ENCODE results near the gene ACER2. TPM values are rescaled to one million over a fixed set of nuclear protein-coding genes. Genes with fewer than 3 reads are reported as not detected.
"Not testable (repeated sequence)": the region's sequence is repeated elsewhere in the genome, so short reads cannot be mapped to it uniquely, and the experiment has no call there.

Gene ACER2
- total and polyA plus RNA-seq, 4 donors = 1.0 to 11.2 (median 3.3) TPM

DNA sequence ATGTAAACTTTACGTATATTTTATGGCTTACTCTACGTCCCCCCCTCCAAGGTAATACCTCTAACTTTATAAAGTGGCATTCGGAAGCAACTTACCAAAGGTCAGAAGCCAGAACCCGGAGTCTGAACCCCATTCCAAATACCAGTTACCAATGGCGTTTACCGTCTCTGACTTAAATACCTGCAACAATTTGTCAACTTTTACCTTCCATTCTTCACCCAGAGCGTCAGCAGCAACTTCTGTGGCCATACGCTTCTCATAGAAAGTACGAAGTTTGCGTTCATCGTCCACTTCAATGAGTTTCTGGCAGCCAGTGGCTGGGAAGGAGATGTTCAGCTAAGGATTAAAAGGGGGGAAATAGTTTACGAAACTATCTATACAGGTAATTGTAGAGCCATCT is 29.5 kb upstream of the ACER2 start:
- peaks cover 0 to 8% of the 10 kb centered on the region in 2 donors for H3K36me3 ChIP-seq (ENCODE audit: control insufficient read depth in 1 of 2, insufficient read depth in 2 of 2, low read length in 1 of 2)
- peak overlapping the region; percentile 54 to 57 for H3K4me3 ChIP-seq (ENCODE audit: low read length in 2 of 2)
- H3K27ac ChIP-seq (ENCODE audit: low read depth in 1 of 2, low read length in 2 of 2) = peak overlapping the region; percentile 20 to 34
- no peaks in the 10 kb centered on the region for H3K27me3 ChIP-seq (ENCODE audit: control insufficient read depth in 1 of 2, insufficient read depth in 2 of 2, low read length in 1 of 2)
- no peaks in the 10 kb centered on the region for H3K9me3 ChIP-seq (ENCODE audit: control insufficient read depth, low read length)
- DNase-seq (no peak), ATAC-seq (ENCODE audit: low FRiP score) (no peak)
- intact Hi-C loops (cut with DNase I) = loop anchor here (5.0 kb wide), 1 partner anchor 78 kb away; no protein-coding TSS in a partner anchor
- no peaks in the 10 kb centered on the region for H3K4me1 ChIP-seq (ENCODE audit: control insufficient read depth in 1 of 2, insufficient read depth in 2 of 2, low read length in 2 of 2)
- 3 to 5% methylated on average over 12 of the region's 12 CpGs for WGBS, 2 donors

DNA sequence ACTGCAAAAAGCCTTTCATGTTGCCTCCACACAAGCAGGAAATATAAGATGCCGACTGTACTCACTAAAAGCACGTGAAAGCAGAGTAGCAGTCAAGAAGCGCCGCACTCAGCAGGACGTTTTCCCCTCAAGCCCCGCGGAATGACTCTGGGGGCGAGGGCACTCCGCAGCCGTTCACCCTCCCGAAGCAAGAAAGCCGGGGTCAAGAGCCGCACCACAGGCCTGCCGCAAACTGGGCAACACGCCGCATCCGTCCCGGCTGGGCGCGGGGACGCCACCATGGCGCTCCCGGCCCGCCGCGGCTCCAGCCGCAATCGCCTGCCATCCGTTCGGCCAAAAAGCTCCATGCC is 29.1 kb upstream of the ACER2 start:
- Histone ChIP-seq H3K27ac (ENCODE audit: low read depth in 1 of 2, low read length in 2 of 2) (peak overlapping the region; percentile 49 to 73), H3K4me1 (ENCODE audit: control insufficient read depth in 1 of 2, insufficient read depth in 2 of 2, low read length in 2 of 2) (no peaks in the 10 kb centered on the region), H3K36me3 (ENCODE audit: control insufficient read depth in 1 of 2, insufficient read depth in 2 of 2, low read length in 1 of 2) (peaks cover 0 to 4% of the 10 kb centered on the region in 2 donors), H3K27me3 (ENCODE audit: control insufficient read depth in 1 of 2, insufficient read depth in 2 of 2, low read length in 1 of 2) (no peaks in the 10 kb centered on the region), H3K4me3 (ENCODE audit: low read length in 2 of 2) (peak overlapping the region; percentile 5 to 54), H3K9me3 (ENCODE audit: control insufficient read depth, low read length) (no peaks in the 10 kb centered on the region)
- ATAC-seq (ENCODE audit: low FRiP score) (peak; percentile 74), DNase-seq (peak in 1 of 2 donors; percentile 63)
- 0% methylated on average over 30 of the region's 30 CpGs for WGBS, 2 donors
- intact Hi-C loops (cut with DNase I) = loop anchor here (1.0 to 10.0 kb wide), 4 partner anchors 29 to 145 kb away; partner anchors contain the start of gene DENND4C (in 1 of the 2)

GRCh38 chr9:19380826-19381075 is 28.1 kb upstream of the ACER2 start:
- ATAC-seq (ENCODE audit: low FRiP score) (no peak), DNase-seq (no peak)
- no peaks in the 10 kb centered on the region for H3K27me3 ChIP-seq (ENCODE audit: control insufficient read depth in 1 of 2, insufficient read depth in 2 of 2, low read length in 1 of 2)
- H3K36me3 ChIP-seq (ENCODE audit: control insufficient read depth in 1 of 2, insufficient read depth in 2 of 2, low read length in 1 of 2) = no peaks in the 10 kb centered on the region
- intact Hi-C loops (cut with DNase I) = loop anchor here in 1 of 2 donors (1.0 to 10.0 kb wide), 3 partner anchors 28 to 146 kb away; partner anchors contain the start of gene DENND4C
- H3K27ac ChIP-seq (ENCODE audit: low read depth in 1 of 2, low read length in 2 of 2) = peak overlapping the region in 1 of 2 donors; percentile 64
- peak overlapping the region; percentile 9 to 27 for H3K4me3 ChIP-seq (ENCODE audit: low read length in 2 of 2)
- no peaks in the 10 kb centered on the region for H3K9me3 ChIP-seq (ENCODE audit: control insufficient read depth, low read length)
- no peaks in the 10 kb centered on the region for H3K4me1 ChIP-seq (ENCODE audit: control insufficient read depth in 1 of 2, insufficient read depth in 2 of 2, low read length in 2 of 2)
- 39 to 46% methylated on average over 6 of the region's 6 CpGs for WGBS, 2 donors

DNA sequence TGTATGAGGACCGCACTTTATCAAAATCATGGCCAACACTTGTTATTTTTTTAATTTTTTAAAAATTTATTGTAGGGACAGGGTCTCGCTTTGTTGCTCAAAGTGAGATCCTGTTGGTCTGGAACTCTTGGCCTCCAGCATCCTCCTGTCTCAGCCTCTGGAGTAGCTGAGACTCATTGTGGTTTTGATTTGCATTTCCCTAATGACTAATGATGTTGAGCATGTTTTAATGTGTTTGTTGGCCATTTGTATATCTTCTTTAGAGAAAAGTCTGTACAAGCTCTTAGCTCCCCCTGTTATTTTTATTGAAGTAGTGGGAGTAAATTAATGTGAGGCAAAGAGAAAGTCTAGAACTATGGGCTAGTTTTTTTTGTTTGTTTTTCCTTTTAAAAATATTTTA is 27.2 kb upstream of the ACER2 start:
- no peak for ATAC-seq (ENCODE audit: low FRiP score)
- Histone ChIP-seq H3K4me1 (ENCODE audit: control insufficient read depth in 1 of 2, insufficient read depth in 2 of 2, low read length in 2 of 2) (no peaks in the 10 kb centered on the region), H3K27me3 (ENCODE audit: control insufficient read depth in 1 of 2, insufficient read depth in 2 of 2, low read length in 1 of 2) (no peaks in the 10 kb centered on the region), H3K4me3 (ENCODE audit: low read length in 2 of 2) (no peak overlapping the region), H3K36me3 (ENCODE audit: control insufficient read depth in 1 of 2, insufficient read depth in 2 of 2, low read length in 1 of 2) (no peaks in the 10 kb centered on the region), H3K27ac (ENCODE audit: low read depth in 1 of 2, low read length in 2 of 2) (no peak overlapping the region), H3K9me3 (ENCODE audit: control insufficient read depth, low read length) (no peaks in the 10 kb centered on the region)
- WGBS, 2 donors = 71 to 76% methylated on average over 2 of the region's 2 CpGs
- intact Hi-C loops (cut with DNase I) = loop anchor here in 1 of 2 donors (10.0 kb wide), 2 partner anchors 53 to 147 kb away; partner anchors contain the start of gene DENND4C
- no peak for DNase-seq

GRCh38 chr9:19385212-19385611 is 23.6 kb upstream of the ACER2 start:
- WGBS, 2 donors = 97% methylated on average over 14 of the region's 14 CpGs
- not testable (repeated sequence) for H3K27ac ChIP-seq (ENCODE audit: low read depth in 1 of 2, low read length in 2 of 2); ATAC-seq (ENCODE audit: low FRiP score); DNase-seq; H3K27me3 ChIP-seq (ENCODE audit: control insufficient read depth in 1 of 2, insufficient read depth in 2 of 2, low read length in 1 of 2); H3K4me1 ChIP-seq (ENCODE audit: control insufficient read depth in 1 of 2, insufficient read depth in 2 of 2, low read length in 2 of 2); H3K36me3 ChIP-seq (ENCODE audit: control insufficient read depth in 1 of 2, insufficient read depth in 2 of 2, low read length in 1 of 2); H3K4me3 ChIP-seq (ENCODE audit: low read length in 2 of 2); H3K9me3 ChIP-seq (ENCODE audit: control insufficient read depth, low read length)
- intact Hi-C loops (cut with DNase I) = loop anchor here in 1 of 2 donors (10.0 kb wide), 2 partner anchors 50 to 150 kb away; partner anchors contain the start of gene DENND4C

DNA sequence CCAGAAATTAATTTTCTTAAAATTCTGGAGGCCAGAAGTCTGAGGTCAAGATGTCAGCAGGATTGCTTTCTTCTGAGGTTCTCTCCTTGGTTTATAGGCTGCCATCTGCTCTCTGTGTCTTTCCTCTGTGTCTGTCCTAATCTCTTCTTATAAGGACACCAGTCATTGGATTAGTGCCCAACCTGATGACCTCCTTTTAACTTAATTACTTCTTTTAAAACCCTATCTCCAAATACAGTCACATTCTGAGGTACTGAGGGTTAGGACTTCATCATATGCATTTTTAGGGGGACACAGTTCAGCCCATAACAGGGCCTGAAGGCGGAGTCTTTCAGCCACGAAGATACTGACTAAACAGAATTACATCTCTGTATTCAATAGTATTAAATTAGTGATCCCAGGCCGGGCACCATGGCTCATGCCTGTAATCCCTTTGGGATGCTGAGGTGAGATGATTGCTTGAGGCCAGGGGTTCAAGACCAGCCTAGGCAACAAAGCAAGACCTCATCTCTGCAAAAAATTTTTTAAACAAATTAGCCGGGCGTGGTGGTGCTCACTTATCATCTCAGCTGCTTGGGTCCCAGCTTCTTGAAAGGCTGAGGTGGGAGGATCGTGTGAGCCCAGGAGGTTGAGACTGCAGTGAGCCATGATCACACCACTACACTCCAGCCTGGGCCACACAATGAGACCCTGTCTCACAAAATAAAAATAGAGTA is 22.9 kb upstream of the ACER2 start:
- no peak for DNase-seq
- WGBS, 2 donors = 86 to 94% methylated on average over 6 of the region's 6 CpGs
- Histone ChIP-seq H3K36me3 (ENCODE audit: control insufficient read depth in 1 of 2, insufficient read depth in 2 of 2, low read length in 1 of 2) (no peaks in the 10 kb centered on the region), H3K4me1 (ENCODE audit: control insufficient read depth in 1 of 2, insufficient read depth in 2 of 2, low read length in 2 of 2) (no peaks in the 10 kb centered on the region), H3K27me3 (ENCODE audit: control insufficient read depth in 1 of 2, insufficient read depth in 2 of 2, low read length in 1 of 2) (no peaks in the 10 kb centered on the region), H3K9me3 (ENCODE audit: control insufficient read depth, low read length) (no peaks in the 10 kb centered on the region), H3K4me3 (ENCODE audit: low read length in 2 of 2) (no peak overlapping the region), H3K27ac (ENCODE audit: low read depth in 1 of 2, low read length in 2 of 2) (no peak overlapping the region)
- no peak for ATAC-seq (ENCODE audit: low FRiP score)
- intact Hi-C loops (cut with DNase I) = loop anchor here in 1 of 2 donors (10.0 kb wide), 2 partner anchors 49 to 151 kb away; partner anchors contain the start of gene DENND4C

GRCh38 chr9:19386502-19387044 is 22.2 kb upstream of the ACER2 start:
- Histone ChIP-seq H3K4me3 (ENCODE audit: low read length in 2 of 2) (no peak overlapping the region), H3K27ac (ENCODE audit: low read depth in 1 of 2, low read length in 2 of 2) (no peak overlapping the region), H3K27me3 (ENCODE audit: control insufficient read depth in 1 of 2, insufficient read depth in 2 of 2, low read length in 1 of 2) (no peaks in the 10 kb centered on the region), H3K36me3 (ENCODE audit: control insufficient read depth in 1 of 2, insufficient read depth in 2 of 2, low read length in 1 of 2) (no peaks in the 10 kb centered on the region), H3K4me1 (ENCODE audit: control insufficient read depth in 1 of 2, insufficient read depth in 2 of 2, low read length in 2 of 2) (no peaks in the 10 kb centered on the region), H3K9me3 (ENCODE audit: control insufficient read depth, low read length) (no peaks in the 10 kb centered on the region)
- intact Hi-C loops (cut with DNase I) = loop anchor here in 1 of 2 donors (10.0 kb wide), 2 partner anchors 48 to 152 kb away; partner anchors contain the start of gene DENND4C
- ATAC-seq (ENCODE audit: low FRiP score) (no peak), DNase-seq (no peak)
- WGBS, 2 donors = 15 to 24% methylated on average over 2 of the region's 2 CpGs

DNA sequence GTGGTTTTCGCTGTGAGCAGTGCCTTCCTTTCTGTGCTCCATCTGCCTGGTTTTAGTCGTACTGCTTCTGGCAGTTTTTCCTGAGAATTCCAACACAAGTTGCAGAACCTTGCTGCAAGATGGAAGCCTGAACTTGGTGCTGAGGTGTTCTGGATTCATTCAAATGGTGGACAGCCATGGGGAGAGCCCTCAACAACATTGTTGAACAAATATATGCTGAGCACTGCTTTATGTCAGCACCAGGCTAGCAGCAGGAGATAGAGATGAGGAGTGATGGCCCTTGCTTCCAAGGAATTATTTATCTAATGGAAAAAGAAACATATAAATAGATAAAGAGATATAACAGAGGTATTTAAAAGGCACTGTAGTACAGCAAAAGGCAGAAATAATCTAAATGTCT is 21.5 kb upstream of the ACER2 start:
- H3K9me3 ChIP-seq (ENCODE audit: control insufficient read depth, low read length) = no peaks in the 10 kb centered on the region

DNA sequence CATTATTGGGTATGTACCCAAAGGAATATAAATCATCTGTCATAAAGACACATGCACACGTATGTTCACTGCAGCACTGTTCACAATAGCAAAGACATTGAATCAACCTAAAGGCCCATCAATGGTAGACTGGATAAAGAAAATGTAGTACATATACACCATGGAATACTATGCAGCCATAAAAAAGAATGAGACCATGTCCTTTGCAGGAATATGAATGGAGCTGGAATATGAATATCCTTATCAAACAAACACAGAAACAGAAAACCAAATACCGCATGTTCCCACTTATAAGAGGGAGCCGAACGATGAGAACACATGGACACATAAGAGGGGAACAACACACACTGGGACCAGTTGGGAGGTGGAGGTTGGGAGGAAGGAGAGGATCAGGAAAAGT is 19.3 kb upstream of the ACER2 start:
- H3K4me1 ChIP-seq (ENCODE audit: control insufficient read depth in 1 of 2, insufficient read depth in 2 of 2, low read length in 2 of 2); DNase-seq; H3K9me3 ChIP-seq (ENCODE audit: control insufficient read depth, low read length); ATAC-seq (ENCODE audit: low FRiP score); H3K4me3 ChIP-seq (ENCODE audit: low read length in 2 of 2); H3K27ac ChIP-seq (ENCODE audit: low read depth in 1 of 2, low read length in 2 of 2); H3K27me3 ChIP-seq (ENCODE audit: control insufficient read depth in 1 of 2, insufficient read depth in 2 of 2, low read length in 1 of 2); H3K36me3 ChIP-seq (ENCODE audit: control insufficient read depth in 1 of 2, insufficient read depth in 2 of 2, low read length in 1 of 2): not testable (repeated sequence)
- 93 to 94% methylated on average over 4 of the region's 4 CpGs for WGBS, 2 donors
- intact Hi-C loops (cut with DNase I) = loop anchor here in 1 of 2 donors (10.0 kb wide), 2 partner anchors 45 to 155 kb away; partner anchors contain the start of gene DENND4C

More for the DNA sequence above, 21.5 kb upstream of the ACER2 start:
- no peak for DNase-seq
- intact Hi-C loops (cut with DNase I) = loop anchor here in 1 of 2 donors (10.0 kb wide), 2 partner anchors 47 to 153 kb away; partner anchors contain the start of gene DENND4C
- H3K27me3 ChIP-seq (ENCODE audit: control insufficient read depth in 1 of 2, insufficient read depth in 2 of 2, low read length in 1 of 2) = no peaks in the 10 kb centered on the region
- ATAC-seq (ENCODE audit: low FRiP score) = no peak
- H3K4me1 ChIP-seq (ENCODE audit: control insufficient read depth in 1 of 2, insufficient read depth in 2 of 2, low read length in 2 of 2) = no peaks in the 10 kb centered on the region
- H3K36me3 ChIP-seq (ENCODE audit: control insufficient read depth in 1 of 2, insufficient read depth in 2 of 2, low read length in 1 of 2) = no peaks in the 10 kb centered on the region
- no peak overlapping the region for H3K27ac ChIP-seq (ENCODE audit: low read depth in 1 of 2, low read length in 2 of 2)
- H3K4me3 ChIP-seq (ENCODE audit: low read length in 2 of 2) = no peak overlapping the region
- 42 to 60% methylated on average over 2 of the region's 2 CpGs for WGBS, 2 donors
